ENCODE measurements around the gene DDA1.

DDA1 gene

DNA sequence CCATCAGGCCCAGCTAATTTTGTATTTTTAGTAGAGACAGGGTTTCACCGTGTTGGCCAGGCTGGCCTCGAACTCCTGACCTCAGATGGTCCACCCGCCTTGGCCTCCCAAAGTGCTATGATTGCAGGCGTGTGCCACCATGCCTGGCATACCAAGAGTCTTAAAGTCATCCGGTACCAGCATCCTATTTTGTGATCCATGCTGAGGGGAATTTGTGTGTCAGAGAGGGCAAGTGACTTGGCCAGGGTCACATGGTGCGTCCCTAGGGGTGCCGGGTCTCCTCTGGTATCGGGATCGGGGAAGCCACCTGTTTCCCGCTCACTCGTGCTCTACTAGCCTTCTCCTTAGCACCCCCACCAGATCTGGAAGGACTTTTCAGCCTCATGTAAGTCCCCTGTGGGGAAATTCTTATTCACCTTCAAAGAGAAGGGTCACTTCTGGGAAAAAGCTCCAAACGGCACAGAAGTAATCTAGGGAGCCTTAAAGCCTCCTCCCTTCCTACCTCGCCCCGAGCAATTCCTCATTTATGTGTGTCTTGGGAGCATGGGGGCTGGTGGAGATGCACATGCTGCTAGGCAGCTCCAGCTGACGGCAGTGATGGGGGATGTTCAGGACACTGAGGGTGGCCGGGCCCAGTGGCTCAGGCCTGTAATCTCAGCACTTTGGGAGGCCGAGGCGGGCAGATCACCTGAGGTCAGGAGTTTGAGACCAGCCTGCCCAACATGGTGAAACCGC lies 33.8 kb upstream of the DDA1 start:
- Histone ChIP-seq H3K27ac (ENCODE audit: low read depth, low read length) (no peak overlapping the region), H3K4me1 (ENCODE audit: insufficient read depth, low read length) (no peaks in the 10 kb centered on the region), H3K9me3 (ENCODE audit: low read length) (no peaks in the 10 kb centered on the region), H3K27me3 (ENCODE audit: control insufficient read depth in 1 of 2, insufficient read depth in 2 of 2, low read length in 2 of 2) (no peaks in the 10 kb centered on the region), H3K36me3 (ENCODE audit: insufficient read depth, low read length) (peaks cover 30% of the 10 kb centered on the region), H3K9ac (ENCODE audit: low read length) (no peak overlapping the region), H3K4me3 (ENCODE audit: low read depth in 1 of 2, low read length in 2 of 2) (no peak overlapping the region)

DNA sequence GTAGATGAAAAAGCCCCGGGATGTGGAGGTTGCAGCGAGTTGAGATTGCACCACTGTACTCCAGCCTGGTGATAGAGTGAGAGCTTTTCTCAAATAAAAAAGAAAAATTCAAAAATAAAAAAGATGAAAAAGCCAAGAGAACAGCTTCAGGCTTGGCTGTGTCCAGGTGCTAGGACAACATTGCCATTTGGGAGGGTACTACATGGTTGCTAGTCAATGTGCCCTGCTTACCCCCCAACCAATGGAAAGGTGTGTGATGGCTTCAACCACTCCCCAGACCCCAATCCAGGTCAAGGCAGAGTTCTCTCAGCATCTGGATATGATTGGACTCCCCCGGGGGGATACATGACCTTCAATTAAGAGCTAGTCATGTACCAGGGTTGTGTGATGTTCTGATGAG lies 29.9 kb upstream of the DDA1 start:
- no peak overlapping the region for H3K27ac ChIP-seq (ENCODE audit: low read depth, low read length)
- H3K9ac ChIP-seq (ENCODE audit: low read length) = no peak overlapping the region
- no peaks in the 10 kb centered on the region for H3K9me3 ChIP-seq (ENCODE audit: low read length)
- peaks cover 24% of the 10 kb centered on the region for H3K36me3 ChIP-seq (ENCODE audit: insufficient read depth, low read length)
- H3K4me3 ChIP-seq (ENCODE audit: low read depth in 1 of 2, low read length in 2 of 2) = no peak overlapping the region
- peaks cover 0 to 14% of the 10 kb centered on the region in 2 donors for H3K27me3 ChIP-seq (ENCODE audit: control insufficient read depth in 1 of 2, insufficient read depth in 2 of 2, low read length in 2 of 2)
- H3K4me1 ChIP-seq (ENCODE audit: insufficient read depth, low read length) = peaks cover 5% of the 10 kb centered on the region

DNA sequence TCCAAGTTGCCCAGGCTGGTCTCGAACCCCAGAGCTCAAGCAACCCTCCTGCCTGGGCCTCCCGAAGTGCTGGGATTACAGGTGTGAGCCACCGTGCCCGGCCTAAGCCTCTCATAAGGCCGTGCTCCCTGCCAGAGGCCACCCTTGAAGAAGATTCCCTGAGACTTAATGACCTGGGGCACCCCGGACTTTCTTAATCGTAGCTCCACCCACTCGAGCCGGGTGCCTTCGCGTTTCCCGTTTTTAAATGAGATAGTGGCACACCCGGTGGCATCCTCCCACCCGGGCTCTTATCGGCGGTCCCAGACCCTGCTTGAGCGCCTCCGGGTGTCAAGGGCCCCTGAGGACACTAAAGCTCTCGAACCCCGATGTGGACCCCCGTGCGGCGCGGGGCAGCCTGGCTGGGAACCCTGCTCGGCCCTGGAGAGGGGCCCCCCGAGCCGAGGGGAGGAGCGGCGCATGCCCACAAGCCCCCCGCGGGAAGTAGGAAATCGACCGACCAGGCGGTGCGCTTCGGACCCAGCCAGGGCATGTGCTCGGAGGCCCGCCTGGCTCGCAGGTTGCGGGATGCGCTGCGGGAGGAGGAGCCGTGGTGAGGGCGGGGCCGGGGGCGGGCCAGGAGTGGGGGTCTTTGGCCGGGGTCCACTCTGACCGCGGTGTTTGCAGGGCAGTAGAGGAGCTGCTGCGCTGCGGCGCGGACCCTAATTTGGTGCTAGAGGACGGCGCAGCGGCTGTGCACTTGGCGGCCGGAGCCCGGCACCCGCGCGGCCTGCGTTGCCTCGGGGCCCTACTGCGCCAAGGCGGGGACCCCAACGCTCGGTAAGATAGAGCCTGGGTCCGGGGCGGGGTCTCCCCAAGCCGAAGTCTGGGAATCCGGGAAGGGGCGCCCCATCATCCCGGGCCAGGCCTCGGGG lies 27.7 kb upstream of the DDA1 start, which contains the start of gene ANKLE1:
Gene ANKLE1, plus strand, starts transcription at position 511 of the 914 bp plus-strand sequence. Its CDS starts 20 bp downstream, at position 531.
- no peak within 1 kb of the TSS for H3K9ac ChIP-seq (ENCODE audit: low read length)
- H3K4me3 ChIP-seq (ENCODE audit: low read depth in 1 of 2, low read length in 2 of 2) = peak within 1 kb of the TSS; percentile 42 to 64
- no peak within 1 kb of the TSS for H3K27ac ChIP-seq (ENCODE audit: low read depth, low read length)
- H3K4me1 ChIP-seq (ENCODE audit: insufficient read depth, low read length) = peaks cover 5% of the 10 kb centered on the region
- peaks cover 0 to 14% of the 10 kb centered on the region in 2 donors for H3K27me3 ChIP-seq (ENCODE audit: control insufficient read depth in 1 of 2, insufficient read depth in 2 of 2, low read length in 2 of 2)
- H3K36me3 ChIP-seq (ENCODE audit: insufficient read depth, low read length) = peaks cover 15% of the 10 kb centered on the region
- no peaks in the 10 kb centered on the region for H3K9me3 ChIP-seq (ENCODE audit: low read length)

GRCh38 chr19:17282488-17283125 lies 26.8 kb upstream of the DDA1 start:
- H3K36me3 ChIP-seq (ENCODE audit: insufficient read depth, low read length) = peaks cover 6% of the 10 kb centered on the region
- peak overlapping the region; percentile 42 to 64 for H3K4me3 ChIP-seq (ENCODE audit: low read depth in 1 of 2, low read length in 2 of 2)
- no peak overlapping the region for H3K9ac ChIP-seq (ENCODE audit: low read length)
- H3K4me1 ChIP-seq (ENCODE audit: insufficient read depth, low read length) = peaks cover 5% of the 10 kb centered on the region
- H3K9me3 ChIP-seq (ENCODE audit: low read length) = no peaks in the 10 kb centered on the region
- no peak overlapping the region for H3K27ac ChIP-seq (ENCODE audit: low read depth, low read length)
- peaks cover 0 to 14% of the 10 kb centered on the region in 2 donors for H3K27me3 ChIP-seq (ENCODE audit: control insufficient read depth in 1 of 2, insufficient read depth in 2 of 2, low read length in 2 of 2)

DNA sequence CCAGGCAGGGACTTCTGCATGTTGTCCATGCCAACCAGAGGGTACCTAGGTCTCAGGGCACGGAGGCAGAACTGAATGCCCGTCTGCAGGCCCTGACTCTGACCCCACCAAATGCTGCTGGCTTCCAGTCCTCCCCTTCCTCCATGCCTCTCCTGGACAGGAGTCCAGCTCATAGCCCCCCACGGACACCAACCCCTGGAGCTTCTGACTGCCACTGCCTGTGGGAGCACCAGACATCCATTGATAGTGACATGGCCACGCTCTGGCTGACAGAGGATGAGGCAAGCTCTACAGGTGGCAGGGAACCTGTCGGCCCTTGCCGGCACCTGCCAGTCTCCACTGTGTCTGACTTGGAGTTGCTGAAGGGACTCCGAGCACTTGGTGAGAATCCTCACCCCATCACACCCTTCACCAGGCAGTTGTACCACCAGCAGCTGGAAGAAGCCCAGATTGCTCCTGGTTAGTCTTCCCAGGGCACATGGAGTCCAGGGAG lies 25.8 kb upstream of the DDA1 start:
- Histone ChIP-seq H3K9ac (ENCODE audit: low read length) (no peak overlapping the region), H3K27ac (ENCODE audit: low read depth, low read length) (no peak overlapping the region), H3K4me1 (ENCODE audit: insufficient read depth, low read length) (peaks cover 5% of the 10 kb centered on the region), H3K4me3 (ENCODE audit: low read depth in 1 of 2, low read length in 2 of 2) (no peak overlapping the region), H3K9me3 (ENCODE audit: low read length) (no peaks in the 10 kb centered on the region), H3K36me3 (ENCODE audit: insufficient read depth, low read length) (peaks cover 5% of the 10 kb centered on the region), H3K27me3 (ENCODE audit: control insufficient read depth in 1 of 2, insufficient read depth in 2 of 2, low read length in 2 of 2) (peaks cover 0 to 14% of the 10 kb centered on the region in 2 donors)

DNA sequence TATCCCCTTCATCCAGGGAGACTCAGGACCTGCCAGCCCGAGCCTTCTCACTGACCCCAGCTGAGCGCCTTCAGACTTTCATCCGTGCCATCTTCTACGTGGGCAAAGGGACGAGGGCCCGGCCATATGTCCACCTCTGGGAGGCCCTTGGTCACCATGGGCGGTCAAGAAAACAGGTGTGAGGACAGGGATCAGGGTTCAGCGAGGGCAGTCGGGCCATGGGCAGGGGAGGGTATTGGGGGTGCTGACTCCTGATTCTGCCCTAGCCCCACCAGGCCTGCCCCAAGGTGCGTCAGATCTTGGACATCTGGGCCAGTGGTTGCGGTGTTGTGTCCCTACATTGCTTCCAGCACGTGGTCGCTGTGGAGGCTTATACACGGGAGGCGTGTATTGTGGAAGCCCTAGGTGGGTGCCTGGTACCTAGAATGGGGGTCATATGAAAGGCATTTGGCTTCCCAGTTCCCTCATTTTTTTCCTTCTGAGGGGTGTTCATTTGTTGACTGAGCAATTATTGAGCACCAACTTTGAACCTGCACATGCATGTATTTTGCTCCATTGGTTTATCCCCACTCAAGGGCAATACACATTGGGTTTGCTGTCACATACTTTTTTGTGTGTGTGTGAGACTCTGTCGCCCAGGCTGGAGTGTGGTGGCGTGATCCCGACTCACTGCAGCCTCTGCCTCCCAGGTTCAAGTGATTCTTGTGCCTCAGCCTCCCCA lies 23.8 kb upstream of the DDA1 start:
- Histone ChIP-seq H3K27me3 (ENCODE audit: control insufficient read depth in 1 of 2, insufficient read depth in 2 of 2, low read length in 2 of 2) (peaks cover 0 to 14% of the 10 kb centered on the region in 2 donors), H3K4me1 (ENCODE audit: insufficient read depth, low read length) (peaks cover 5% of the 10 kb centered on the region), H3K4me3 (ENCODE audit: low read depth in 1 of 2, low read length in 2 of 2) (no peak overlapping the region), H3K36me3 (ENCODE audit: insufficient read depth, low read length) (no peaks in the 10 kb centered on the region), H3K9me3 (ENCODE audit: low read length) (no peaks in the 10 kb centered on the region), H3K9ac (ENCODE audit: low read length) (no peak overlapping the region), H3K27ac (ENCODE audit: low read depth, low read length) (no peak overlapping the region)

DNA sequence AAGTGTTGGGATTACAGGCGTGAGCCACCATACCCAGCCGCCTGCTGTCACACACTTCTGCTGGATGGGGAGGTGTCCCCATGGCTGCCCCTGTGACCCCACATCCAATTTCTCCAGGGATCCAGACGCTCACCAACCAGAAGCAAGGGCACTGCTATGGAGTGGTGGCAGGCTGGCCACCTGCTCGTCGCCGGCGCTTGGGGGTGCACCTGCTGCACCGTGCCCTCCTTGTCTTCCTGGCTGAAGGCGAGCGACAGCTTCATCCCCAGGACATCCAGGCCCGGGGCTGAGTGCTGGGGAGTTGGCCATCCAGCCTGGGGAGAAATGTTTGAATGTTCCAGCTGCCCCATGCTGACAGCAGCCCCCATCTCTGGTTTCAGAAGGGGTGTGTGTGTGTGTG lies 23.1 kb upstream of the DDA1 start:
- H3K9ac ChIP-seq (ENCODE audit: low read length) = no peak overlapping the region
- H3K27ac ChIP-seq (ENCODE audit: low read depth, low read length) = no peak overlapping the region
- peaks cover 5% of the 10 kb centered on the region for H3K4me1 ChIP-seq (ENCODE audit: insufficient read depth, low read length)
- no peaks in the 10 kb centered on the region for H3K36me3 ChIP-seq (ENCODE audit: insufficient read depth, low read length)
- peaks cover 0 to 13% of the 10 kb centered on the region in 2 donors for H3K27me3 ChIP-seq (ENCODE audit: control insufficient read depth in 1 of 2, insufficient read depth in 2 of 2, low read length in 2 of 2)
- no peaks in the 10 kb centered on the region for H3K9me3 ChIP-seq (ENCODE audit: low read length)
- no peak overlapping the region for H3K4me3 ChIP-seq (ENCODE audit: low read depth in 1 of 2, low read length in 2 of 2)

DNA sequence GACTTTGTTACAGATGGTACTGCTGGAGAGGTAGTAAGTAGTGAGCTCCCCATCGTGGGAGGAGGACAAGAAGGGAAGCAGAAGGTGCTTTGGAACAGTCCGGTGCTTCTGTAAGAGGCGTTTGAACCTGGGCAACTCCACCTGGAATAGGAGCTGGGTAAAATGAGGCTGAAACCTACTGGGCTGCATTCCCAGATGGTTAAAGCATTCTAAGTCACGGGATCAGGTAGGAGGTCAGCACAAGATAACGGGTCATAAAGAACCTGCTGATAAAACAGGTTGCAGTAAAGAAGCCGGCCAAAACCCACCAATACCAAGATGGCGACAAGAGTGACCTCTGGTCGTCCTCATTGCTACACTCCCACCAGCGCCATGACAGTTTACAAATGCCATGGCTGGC lies 22.6 kb upstream of the DDA1 start:
- no peak overlapping the region for H3K9ac ChIP-seq (ENCODE audit: low read length)

GRCh38 chr19:17289489-17289888 lies 19.9 kb upstream of the DDA1 start:
- no peaks in the 10 kb centered on the region for H3K9me3 ChIP-seq (ENCODE audit: low read length)
- H3K36me3 ChIP-seq (ENCODE audit: insufficient read depth, low read length) = no peaks in the 10 kb centered on the region
- H3K9ac ChIP-seq (ENCODE audit: low read length) = no peak overlapping the region
- H3K27ac ChIP-seq (ENCODE audit: low read depth, low read length) = no peak overlapping the region
- H3K4me1 ChIP-seq (ENCODE audit: insufficient read depth, low read length) = no peaks in the 10 kb centered on the region
- no peak overlapping the region for H3K4me3 ChIP-seq (ENCODE audit: low read depth in 1 of 2, low read length in 2 of 2)
- H3K27me3 ChIP-seq (ENCODE audit: control insufficient read depth in 1 of 2, insufficient read depth in 2 of 2, low read length in 2 of 2) = no peaks in the 10 kb centered on the region

More for the DNA sequence above, 22.6 kb upstream of the DDA1 start:
- no peak overlapping the region for H3K27ac ChIP-seq (ENCODE audit: low read depth, low read length)
- H3K27me3 ChIP-seq (ENCODE audit: control insufficient read depth in 1 of 2, insufficient read depth in 2 of 2, low read length in 2 of 2) = peaks cover 0 to 8% of the 10 kb centered on the region in 2 donors
- no peaks in the 10 kb centered on the region for H3K9me3 ChIP-seq (ENCODE audit: low read length)
- H3K36me3 ChIP-seq (ENCODE audit: insufficient read depth, low read length) = no peaks in the 10 kb centered on the region
- peaks cover 5% of the 10 kb centered on the region for H3K4me1 ChIP-seq (ENCODE audit: insufficient read depth, low read length)
- H3K4me3 ChIP-seq (ENCODE audit: low read depth in 1 of 2, low read length in 2 of 2) = no peak overlapping the region

- H3K9ac ChIP-seq (ENCODE audit: low read length) = no peak overlapping the region
- H3K4me3 ChIP-seq (ENCODE audit: low read depth in 1 of 2, low read length in 2 of 2) = peak overlapping the region; percentile 50 to 52
- no peaks in the 10 kb centered on the region for H3K27me3 ChIP-seq (ENCODE audit: control insufficient read depth in 1 of 2, insufficient read depth in 2 of 2, low read length in 2 of 2)
- H3K4me1 ChIP-seq (ENCODE audit: insufficient read depth, low read length) = no peaks in the 10 kb centered on the region
- H3K27ac ChIP-seq (ENCODE audit: low read depth, low read length) = peak overlapping the region; percentile 42
- H3K36me3 ChIP-seq (ENCODE audit: insufficient read depth, low read length) = no peaks in the 10 kb centered on the region
- H3K9me3 ChIP-seq (ENCODE audit: low read length) = no peaks in the 10 kb centered on the region
Measured at GRCh38 chr19:17292301-17293074, 16.9 kb upstream of the DDA1 start.
